Measurements from ENCODE around the gene CYB5R3.

DNA sequence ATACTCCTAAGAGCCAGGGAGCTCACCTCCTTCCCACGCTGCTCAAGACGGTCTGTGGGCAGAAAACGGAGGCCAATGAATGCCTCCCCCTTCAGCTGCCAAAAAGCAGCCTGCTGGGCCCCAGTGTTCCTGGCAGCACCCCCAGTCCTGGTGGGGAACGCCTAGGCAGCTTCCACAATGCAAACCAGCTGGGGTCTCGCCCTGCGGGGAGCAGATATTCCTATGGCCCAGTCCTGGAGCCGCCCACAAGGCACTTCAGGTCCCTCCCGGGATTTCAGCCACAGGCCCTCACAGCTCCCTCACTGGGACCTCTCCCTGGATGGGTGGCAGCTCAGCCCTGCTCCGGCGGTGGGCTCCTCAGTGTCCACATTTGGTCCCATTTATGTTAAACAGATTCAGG, 42.2 kb upstream of the CYB5R3 start:
- TF ChIP-seq, protein P1, sequence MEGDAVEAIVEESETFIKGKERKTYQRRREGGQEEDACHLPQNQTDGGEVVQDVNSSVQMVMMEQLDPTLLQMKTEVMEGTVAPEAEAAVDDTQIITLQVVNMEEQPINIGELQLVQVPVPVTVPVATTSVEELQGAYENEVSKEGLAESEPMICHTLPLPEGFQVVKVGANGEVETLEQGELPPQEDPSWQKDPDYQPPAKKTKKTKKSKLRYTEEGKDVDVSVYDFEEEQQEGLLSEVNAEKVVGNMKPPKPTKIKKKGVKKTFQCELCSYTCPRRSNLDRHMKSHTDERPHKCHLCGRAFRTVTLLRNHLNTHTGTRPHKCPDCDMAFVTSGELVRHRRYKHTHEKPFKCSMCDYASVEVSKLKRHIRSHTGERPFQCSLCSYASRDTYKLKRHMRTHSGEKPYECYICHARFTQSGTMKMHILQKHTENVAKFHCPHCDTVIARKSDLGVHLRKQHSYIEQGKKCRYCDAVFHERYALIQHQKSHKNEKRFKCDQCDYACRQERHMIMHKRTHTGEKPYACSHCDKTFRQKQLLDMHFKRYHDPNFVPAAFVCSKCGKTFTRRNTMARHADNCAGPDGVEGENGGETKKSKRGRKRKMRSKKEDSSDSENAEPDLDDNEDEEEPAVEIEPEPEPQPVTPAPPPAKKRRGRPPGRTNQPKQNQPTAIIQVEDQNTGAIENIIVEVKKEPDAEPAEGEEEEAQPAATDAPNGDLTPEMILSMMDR (IDR thresholded peaks at IDR 0.05 in 8 of 11, conservative IDR thresholded peaks at IDR 0.05 in 3 of 11), result no peak
- TF ChIP-seq POLR2AphosphoS5 (IDR thresholded peaks at IDR 0.05) (no peak), POLR2A (IDR thresholded peaks at IDR 0.05) (no peak)
